ENCODE measurements around the gene BOK. TPM values are rescaled to one million over a fixed set of nuclear protein-coding genes. Genes with fewer than 3 reads are reported as not detected.

The BOK gene
- total and polyA plus RNA-seq, 10 of the 15 experiments (the other 5 are each of a cell fraction or from before 2014, with no cell fraction given): 0.04 to 0.15 (median 0.12) TPM; not detected in 7

- intact Hi-C loops (cut with micrococcal nuclease; ENCODE audit: unreplicated experiment): no loop called here
- Histone ChIP-seq H3K4me1 (ENCODE audit: control insufficient read depth, insufficient read depth, low read length) (no peaks in the 10 kb centered on the region), H4K20me1 (ENCODE audit: control insufficient read depth, insufficient read depth) (no peaks in the 10 kb centered on the region), H3K9me3 (replicated peaks; ENCODE audit: control insufficient read depth, insufficient read depth, low read length) (peaks cover 5% of the 10 kb centered on the region; the same call in 2 of the 3 replicates), H3K4me3 (no peak overlapping the region), H3K27ac (ENCODE audit: control insufficient read depth, insufficient read depth) (no peak overlapping the region), H3K9ac (ENCODE audit: control insufficient read depth, insufficient read depth, low read length) (no peak overlapping the region), H2AFZ (ENCODE audit: control insufficient read depth, low read depth, low read length) (no peak overlapping the region), H3K4me2 (ENCODE audit: control insufficient read depth, insufficient read depth) (no peak overlapping the region), H3K36me3 (ENCODE audit: control insufficient read depth in 2 of 2, insufficient read depth in 2 of 2, low read length in 1 of 2) (peaks cover 3 to 11% of the 10 kb centered on the region in 2 experiments; a peak in 3 of 4 replicates), H3K79me2 (ENCODE audit: control insufficient read depth, insufficient read depth, low read length) (no peaks in the 10 kb centered on the region), H3K27me3 (replicated peaks in 1 of 2; ENCODE audit: control insufficient read depth in 2 of 2, insufficient read depth in 2 of 2, low read length in 1 of 2) (no peaks in the 10 kb centered on the region)
- ChIA-PET CTCF (no interaction called here), RAD21 (ENCODE audit: unreplicated experiment) (no interaction called here), POLR2A (interaction anchor here (0.6 kb wide), 1 partner anchor 1567 kb away, joined by 3 read pairs; the partner anchor contains the start of gene NDUFA10), SMC1A (ENCODE audit: uncharacterized antibody, unreplicated experiment) (no interaction called here)
- no TSS peak for BruUV-seq (replicated peaks)
- no peak for FAIRE-seq
- no peak for ATAC-seq
- WGBS (ENCODE audit: insufficient coverage, insufficient replicate concordance, low lambda C conversion rate, missing lambda C conversion rate): 92% methylated on average over 17 of the region's 18 CpGs
- in situ Hi-C loops (cut with MboI): no loop called here
- DNase-seq (ENCODE audit: low read depth, low spot score): no peak
- no peak for TF ChIP-seq POLR2AphosphoS5 (IDR thresholded peaks at IDR 0.05; ENCODE audit: low read length)
- no peak for TF ChIP-seq E4F1 (IDR thresholded peaks at IDR 0.05; ENCODE audit: borderline replicate concordance, partially characterized antibody)
- no peak for TF ChIP-seq TCF7 (IDR thresholded peaks at IDR 0.05; ENCODE audit: borderline replicate concordance)
- no peak for TF ChIP-seq CREM (IDR thresholded peaks at IDR 0.05; ENCODE audit: low read depth)
- no peak for TF ChIP-seq EED (IDR thresholded peaks at IDR 0.05; ENCODE audit: low read depth)
- TF ChIP-seq CHD2 (IDR thresholded peaks at IDR 0.05; ENCODE audit: borderline replicate concordance, low read depth, low read length): no peak
- TF ChIP-seq NR2C2 (IDR thresholded peaks at IDR 0.05; ENCODE audit: borderline replicate concordance, control insufficient read depth, insufficient read length, low read depth): no peak
- no peak for TF ChIP-seq RUNX3 (IDR thresholded peaks at IDR 0.05; ENCODE audit: low read length)
- TF ChIP-seq CREB1 (IDR thresholded peaks at IDR 0.05; ENCODE audit: low read depth): no peak
These were observed 33.7 kb downstream of the BOK start for GRCh38 chr2:241592126-241592845.

Data from GM12878 (cell line).